HL-60 (cell line): ENCODE data around the gene H2BK1.

Experiments used
- DNase-seq, 2 experiments: peaks; one replicate each; pipeline ENCODE4 v3.0.0-alpha.2; 2010 to 2020; ENCODE audit warnings: low read depth in 1 of 2, low spot score in 1 of 2
- H3K27ac ChIP-seq: fragments of 250-450 bp; sonication (Bioruptor Pico); replicated peaks from 2 replicates; pipeline ENCODE4 v1.5.1; 2020; ENCODE audit warnings: mild to moderate bottlenecking, moderate library complexity
- H3K27me3 ChIP-seq: fragments of 250-450 bp; sonication (Bioruptor Pico); 2 replicates; pipeline ENCODE4 v1.5.1; 2021; ENCODE audit warnings: mild to moderate bottlenecking, moderate library complexity; ENCODE audit not compliant: insufficient read depth, poor library complexity, severe bottlenecking
- H3K4me3 ChIP-seq: replicated peaks from 2 replicates; pipeline ENCODE4 v1.5.1; 2011; ENCODE audit warnings: mild to moderate bottlenecking, control low read depth, low read length; ENCODE audit not compliant: insufficient read depth
- GABPA ChIP-seq: IDR thresholded peaks from 2 replicates; pipeline ENCODE4 v1.6.1; 2012; ENCODE audit warnings: low read depth
- POLR2AphosphoS5 ChIP-seq: IDR thresholded peaks from 2 replicates; pipeline ENCODE4 v1.6.1; 2012; ENCODE audit warnings: low read depth
- SPI1 ChIP-seq: IDR thresholded peaks from 2 replicates; pipeline ENCODE4 v1.6.1; 2012; ENCODE audit warnings: low read depth, mild to moderate bottlenecking, borderline replicate concordance
- TF ChIP-seq, protein P1 (sequence below): IDR thresholded peaks from one replicate; pipeline ENCODE4 v1.5.1; 2011; ENCODE audit warnings: low read length, control low read depth, inconsistent platforms; ENCODE audit not compliant: insufficient read depth
- TF ChIP-seq, protein P2 (sequence below): IDR thresholded peaks from 2 replicates; pipeline ENCODE4 v1.6.1; 2012; ENCODE audit warnings: low read depth; ENCODE audit not compliant: insufficient replicate concordance

The H2BK1 gene

DNA sequence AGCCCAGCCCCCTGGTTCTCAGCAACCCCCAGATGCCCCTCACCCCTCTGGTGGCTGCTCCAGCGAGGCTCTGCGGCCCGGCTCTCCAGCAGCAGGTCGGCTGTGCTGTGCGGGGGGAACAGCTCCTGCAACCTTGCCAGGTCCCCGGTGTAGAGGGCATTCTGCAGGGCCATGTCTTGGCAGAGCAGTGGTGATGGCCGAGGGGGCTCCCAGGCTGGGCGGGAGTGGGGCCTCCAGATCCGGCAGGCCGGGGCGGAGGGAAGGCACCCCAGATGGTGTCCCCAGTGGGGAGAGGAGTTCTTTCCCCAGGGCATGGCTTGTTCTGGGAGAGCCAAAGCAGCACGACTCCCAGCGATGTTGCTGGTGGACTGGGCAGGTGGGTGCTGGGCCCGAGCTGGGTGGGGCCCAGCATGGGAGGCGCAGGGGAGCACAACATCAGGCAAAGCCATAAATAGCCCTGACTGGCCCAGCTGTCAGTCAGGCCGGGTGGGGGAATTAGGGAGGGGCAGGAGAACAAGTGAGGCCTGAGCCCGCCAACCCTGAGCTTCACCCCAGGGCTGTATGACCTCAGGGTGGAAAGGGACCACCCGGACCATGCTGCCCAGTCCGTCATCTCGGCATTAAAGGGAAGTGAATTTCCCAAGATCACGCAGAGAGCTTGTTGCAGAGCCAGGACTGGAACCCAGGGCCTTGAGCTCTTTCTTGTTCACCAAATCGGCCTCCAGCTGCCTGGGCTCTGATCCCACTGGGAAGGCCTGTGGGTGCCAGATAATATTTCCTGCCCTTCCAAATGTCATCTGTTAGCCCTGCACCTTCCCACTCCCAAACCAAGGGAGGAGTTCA, 22.7 kb downstream of the H2BK1 start:
- Histone ChIP-seq H3K4me3 (no peak overlapping the region), H3K27me3 (peaks cover 12% of the 10 kb centered on the region), H3K27ac (no peak overlapping the region)
- no peak for DNase-seq
- TF ChIP-seq POLR2AphosphoS5 (no peak), GABPA (no peak), SPI1 (no peak)
- TF ChIP-seq, protein P1, sequence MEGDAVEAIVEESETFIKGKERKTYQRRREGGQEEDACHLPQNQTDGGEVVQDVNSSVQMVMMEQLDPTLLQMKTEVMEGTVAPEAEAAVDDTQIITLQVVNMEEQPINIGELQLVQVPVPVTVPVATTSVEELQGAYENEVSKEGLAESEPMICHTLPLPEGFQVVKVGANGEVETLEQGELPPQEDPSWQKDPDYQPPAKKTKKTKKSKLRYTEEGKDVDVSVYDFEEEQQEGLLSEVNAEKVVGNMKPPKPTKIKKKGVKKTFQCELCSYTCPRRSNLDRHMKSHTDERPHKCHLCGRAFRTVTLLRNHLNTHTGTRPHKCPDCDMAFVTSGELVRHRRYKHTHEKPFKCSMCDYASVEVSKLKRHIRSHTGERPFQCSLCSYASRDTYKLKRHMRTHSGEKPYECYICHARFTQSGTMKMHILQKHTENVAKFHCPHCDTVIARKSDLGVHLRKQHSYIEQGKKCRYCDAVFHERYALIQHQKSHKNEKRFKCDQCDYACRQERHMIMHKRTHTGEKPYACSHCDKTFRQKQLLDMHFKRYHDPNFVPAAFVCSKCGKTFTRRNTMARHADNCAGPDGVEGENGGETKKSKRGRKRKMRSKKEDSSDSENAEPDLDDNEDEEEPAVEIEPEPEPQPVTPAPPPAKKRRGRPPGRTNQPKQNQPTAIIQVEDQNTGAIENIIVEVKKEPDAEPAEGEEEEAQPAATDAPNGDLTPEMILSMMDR: no peak
- TF ChIP-seq, protein P2, sequence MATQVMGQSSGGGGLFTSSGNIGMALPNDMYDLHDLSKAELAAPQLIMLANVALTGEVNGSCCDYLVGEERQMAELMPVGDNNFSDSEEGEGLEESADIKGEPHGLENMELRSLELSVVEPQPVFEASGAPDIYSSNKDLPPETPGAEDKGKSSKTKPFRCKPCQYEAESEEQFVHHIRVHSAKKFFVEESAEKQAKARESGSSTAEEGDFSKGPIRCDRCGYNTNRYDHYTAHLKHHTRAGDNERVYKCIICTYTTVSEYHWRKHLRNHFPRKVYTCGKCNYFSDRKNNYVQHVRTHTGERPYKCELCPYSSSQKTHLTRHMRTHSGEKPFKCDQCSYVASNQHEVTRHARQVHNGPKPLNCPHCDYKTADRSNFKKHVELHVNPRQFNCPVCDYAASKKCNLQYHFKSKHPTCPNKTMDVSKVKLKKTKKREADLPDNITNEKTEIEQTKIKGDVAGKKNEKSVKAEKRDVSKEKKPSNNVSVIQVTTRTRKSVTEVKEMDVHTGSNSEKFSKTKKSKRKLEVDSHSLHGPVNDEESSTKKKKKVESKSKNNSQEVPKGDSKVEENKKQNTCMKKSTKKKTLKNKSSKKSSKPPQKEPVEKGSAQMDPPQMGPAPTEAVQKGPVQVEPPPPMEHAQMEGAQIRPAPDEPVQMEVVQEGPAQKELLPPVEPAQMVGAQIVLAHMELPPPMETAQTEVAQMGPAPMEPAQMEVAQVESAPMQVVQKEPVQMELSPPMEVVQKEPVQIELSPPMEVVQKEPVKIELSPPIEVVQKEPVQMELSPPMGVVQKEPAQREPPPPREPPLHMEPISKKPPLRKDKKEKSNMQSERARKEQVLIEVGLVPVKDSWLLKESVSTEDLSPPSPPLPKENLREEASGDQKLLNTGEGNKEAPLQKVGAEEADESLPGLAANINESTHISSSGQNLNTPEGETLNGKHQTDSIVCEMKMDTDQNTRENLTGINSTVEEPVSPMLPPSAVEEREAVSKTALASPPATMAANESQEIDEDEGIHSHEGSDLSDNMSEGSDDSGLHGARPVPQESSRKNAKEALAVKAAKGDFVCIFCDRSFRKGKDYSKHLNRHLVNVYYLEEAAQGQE: no peak

DNA sequence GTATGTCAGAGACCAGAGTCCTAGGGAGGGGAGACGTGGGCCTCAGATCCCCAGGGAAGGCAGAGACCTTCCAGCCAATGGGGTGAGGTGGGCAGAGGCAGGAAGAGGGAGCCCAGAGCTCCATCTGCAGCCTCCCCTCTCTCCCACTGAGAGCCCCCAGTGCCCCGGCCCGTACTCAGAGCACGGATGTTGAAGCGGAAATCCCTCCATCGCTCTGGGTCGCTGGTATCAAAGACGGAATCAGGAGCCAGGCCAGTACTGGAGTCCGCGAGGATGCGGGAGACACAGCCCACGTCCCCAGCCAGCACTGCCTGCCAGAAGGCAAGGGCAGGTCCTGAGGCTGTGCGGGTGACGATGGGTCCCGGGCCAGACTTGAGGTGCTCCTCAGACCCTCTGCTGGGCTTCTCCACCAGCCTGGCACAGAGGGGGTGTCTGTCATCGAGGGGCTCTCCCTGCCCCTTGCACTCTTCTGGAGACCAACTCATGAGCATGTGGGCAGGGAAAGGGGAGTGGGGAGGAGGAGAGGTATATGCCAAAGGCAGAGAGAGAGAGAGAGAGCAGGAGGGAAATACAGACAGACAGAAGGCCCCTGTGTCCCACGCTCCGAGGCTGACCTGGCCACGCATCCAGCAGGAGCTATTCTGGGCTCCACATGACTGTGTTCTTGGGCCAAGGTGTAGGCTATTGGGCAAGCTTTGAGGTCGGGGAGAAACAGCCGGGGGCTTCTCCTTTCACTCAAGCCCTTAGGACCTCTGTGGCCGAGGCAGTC, 23.5 kb downstream of the H2BK1 start, which contains the start of gene ASB10:
TSS of gene ASB10 (minus strand) at position 611 of the 769 bp plus-strand sequence. CDS start at position 491, 120 bp downstream.
- TF ChIP-seq, protein P2: no peak
- TF ChIP-seq SPI1 (no peak), GABPA (no peak), POLR2AphosphoS5 (no peak)
- TF ChIP-seq, protein P1: no peak
- peaks cover 12% of the 10 kb centered on the region for H3K27me3 ChIP-seq
- no peak within 1 kb of the TSS for H3K4me3 ChIP-seq
- no peak within 1 kb of the TSS for H3K27ac ChIP-seq
- no peak for DNase-seq

DNA sequence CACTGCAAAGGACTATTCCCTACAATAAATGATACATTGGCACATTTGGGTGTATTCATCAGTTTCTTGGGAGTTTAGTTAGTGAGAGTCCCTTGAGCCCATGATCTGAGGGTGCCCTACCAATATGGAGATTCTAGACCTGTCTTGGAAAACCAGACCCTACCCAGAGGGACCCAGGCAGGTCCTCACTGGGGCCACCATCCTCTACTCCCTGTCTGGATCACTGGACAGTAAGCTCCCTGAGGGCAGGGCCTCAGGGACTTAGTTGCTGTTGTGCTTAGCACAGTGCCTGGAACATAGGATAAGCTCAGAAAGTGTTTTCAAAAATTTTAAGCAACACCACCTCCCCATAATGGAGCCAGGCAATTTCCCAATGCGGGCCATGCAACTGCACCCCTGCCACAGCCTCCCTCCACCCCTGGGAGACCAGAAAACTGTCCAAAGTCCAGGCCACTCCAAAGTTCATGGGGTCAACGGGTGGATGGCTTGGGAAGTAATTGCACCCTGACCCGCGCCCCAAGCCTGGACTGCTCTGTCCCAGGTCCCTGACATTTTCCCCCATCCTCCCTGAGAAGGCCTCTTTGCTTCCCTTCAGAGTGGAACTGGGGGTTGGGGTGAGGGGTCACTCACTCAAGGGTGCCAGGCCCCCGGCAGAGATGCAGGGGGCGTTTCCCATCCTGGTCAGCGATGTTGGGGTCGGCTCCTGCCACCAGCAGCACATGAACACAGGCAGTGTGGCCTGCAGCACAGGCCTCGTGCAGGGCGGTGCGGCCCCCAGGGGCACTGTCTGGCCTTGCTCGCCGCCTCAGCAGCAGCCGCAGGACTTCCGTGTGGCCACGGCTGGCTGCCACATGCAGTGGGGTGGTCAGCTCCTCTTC, 24.3 kb downstream of the H2BK1 start:
- no peak for TF ChIP-seq SPI1
- TF ChIP-seq, protein P2: no peak
- no peak for TF ChIP-seq POLR2AphosphoS5
- TF ChIP-seq, protein P1: no peak
- TF ChIP-seq GABPA: no peak
- DNase-seq: no peak
- Histone ChIP-seq H3K27me3 (peaks cover 12% of the 10 kb centered on the region), H3K4me3 (no peak overlapping the region), H3K27ac (no peak overlapping the region)
